Measurements from ENCODE around the gene RGS14. TPM values are rescaled to one million over a fixed set of nuclear protein-coding genes. Genes with fewer than 3 reads are reported as not detected.

Gene RGS14
- total RNA-seq, 1 experiment from 2014 or later = 9.4 TPM

DNA sequence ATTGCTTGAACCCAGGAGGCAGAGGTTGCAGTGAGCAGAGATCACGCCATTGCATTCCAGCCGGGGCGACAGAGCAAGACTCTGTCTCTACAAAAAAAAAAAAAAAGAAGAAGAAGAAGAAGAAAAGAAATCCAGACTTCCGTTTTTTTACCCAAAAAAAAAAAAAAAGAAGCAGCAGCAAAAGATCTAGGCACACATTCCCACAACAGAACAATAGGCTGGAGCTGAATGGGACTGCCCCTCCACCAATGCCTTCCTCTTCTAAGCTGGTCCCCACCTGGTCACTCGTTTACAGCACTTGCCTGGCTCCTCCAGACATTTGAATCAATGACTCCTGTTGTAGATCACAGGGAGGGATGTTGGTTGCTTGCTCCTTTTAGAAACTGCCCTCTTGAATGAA is 4.6 kb upstream of the RGS14 start (continued):
- TF ChIP-seq, protein P1, sequence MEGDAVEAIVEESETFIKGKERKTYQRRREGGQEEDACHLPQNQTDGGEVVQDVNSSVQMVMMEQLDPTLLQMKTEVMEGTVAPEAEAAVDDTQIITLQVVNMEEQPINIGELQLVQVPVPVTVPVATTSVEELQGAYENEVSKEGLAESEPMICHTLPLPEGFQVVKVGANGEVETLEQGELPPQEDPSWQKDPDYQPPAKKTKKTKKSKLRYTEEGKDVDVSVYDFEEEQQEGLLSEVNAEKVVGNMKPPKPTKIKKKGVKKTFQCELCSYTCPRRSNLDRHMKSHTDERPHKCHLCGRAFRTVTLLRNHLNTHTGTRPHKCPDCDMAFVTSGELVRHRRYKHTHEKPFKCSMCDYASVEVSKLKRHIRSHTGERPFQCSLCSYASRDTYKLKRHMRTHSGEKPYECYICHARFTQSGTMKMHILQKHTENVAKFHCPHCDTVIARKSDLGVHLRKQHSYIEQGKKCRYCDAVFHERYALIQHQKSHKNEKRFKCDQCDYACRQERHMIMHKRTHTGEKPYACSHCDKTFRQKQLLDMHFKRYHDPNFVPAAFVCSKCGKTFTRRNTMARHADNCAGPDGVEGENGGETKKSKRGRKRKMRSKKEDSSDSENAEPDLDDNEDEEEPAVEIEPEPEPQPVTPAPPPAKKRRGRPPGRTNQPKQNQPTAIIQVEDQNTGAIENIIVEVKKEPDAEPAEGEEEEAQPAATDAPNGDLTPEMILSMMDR (IDR thresholded peaks at IDR 0.05 in 2 of 3, conservative IDR thresholded peaks at IDR 0.05 in 1 of 3; ENCODE audit: borderline replicate concordance in 1 of 3, insufficient read depth in 1 of 3, low read depth in 2 of 3, low read length in 2 of 3) = no peak
- no peak for TF ChIP-seq CEBPB (IDR thresholded peaks at IDR 0.05; ENCODE audit: low read depth)

DNA sequence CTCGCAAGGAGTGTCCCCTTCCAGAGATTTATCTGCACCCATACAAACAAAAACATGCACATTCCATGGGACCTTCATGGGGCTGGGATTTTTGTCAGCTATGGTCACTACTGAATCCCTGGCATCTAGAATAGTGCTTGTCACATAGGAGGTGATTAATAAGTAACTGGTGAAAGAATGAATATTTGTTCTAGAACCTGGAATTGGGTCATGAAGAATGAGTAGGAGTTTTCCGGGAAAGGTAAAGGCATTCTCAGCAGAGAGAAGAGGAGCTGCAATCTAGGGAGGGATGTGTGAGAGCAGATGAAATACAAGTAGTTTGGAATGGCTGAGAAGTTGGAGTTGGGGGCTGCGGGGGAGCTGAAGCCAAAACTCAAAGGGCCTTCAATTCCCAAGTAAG is 3.5 kb upstream of the RGS14 start:
- Histone ChIP-seq H3K27me3 (ENCODE audit: insufficient read depth, low read length) (no peaks in the 10 kb centered on the region), H2AFZ (ENCODE audit: low read depth, low read length, poor library complexity, severe bottlenecking) (no peak overlapping the region), H3K4me1 (ENCODE audit: control insufficient read depth in 1 of 2, insufficient read depth in 2 of 2, low read length in 2 of 2) (peaks cover 14 to 22% of the 10 kb centered on the region in 2 experiments), H4K20me1 (ENCODE audit: insufficient read depth) (no peaks in the 10 kb centered on the region), H3K4me3 (replicated peaks in 1 of 2; ENCODE audit: low read depth in 1 of 2, low read length in 2 of 2) (no peak overlapping the region), H3K9me2 (ENCODE audit: insufficient read depth) (no peaks in the 10 kb centered on the region), H3K79me2 (ENCODE audit: insufficient read depth, low read length) (peaks cover 22% of the 10 kb centered on the region), H3K9me3 (ENCODE audit: control insufficient read depth in 1 of 2, insufficient read depth in 1 of 2, low read depth in 1 of 2, low read length in 2 of 2) (peaks cover 0 to 4% of the 10 kb centered on the region in 2 experiments; a peak in 1 of 4 replicates), H3K36me3 (ENCODE audit: control insufficient read depth in 1 of 2, insufficient read depth in 2 of 2, low read length in 2 of 2) (peaks cover 0 to 4% of the 10 kb centered on the region in 2 experiments; a peak in 1 of 4 replicates), H3K9ac (ENCODE audit: low read length) (no peak overlapping the region), H3K27ac (ENCODE audit: low read depth, low read length) (no peak overlapping the region), H3K4me2 (ENCODE audit: low read length) (no peak overlapping the region)
- RAD21 ChIA-PET (ENCODE audit: low non-redundant PET in 1 of 2, low total read pairs in 2 of 2, uncharacterized antibody in 2 of 2, unreplicated experiment in 2 of 2) = no interaction called here
- BruUV-seq (replicated peaks) = no TSS peak
- intact Hi-C loops (cut with micrococcal nuclease) = no loop called here
- POLR2A ChIA-PET = no interaction called here
- DNase-seq (ENCODE audit: low read depth, low spot score) = no peak
- TF ChIP-seq, protein P2, sequence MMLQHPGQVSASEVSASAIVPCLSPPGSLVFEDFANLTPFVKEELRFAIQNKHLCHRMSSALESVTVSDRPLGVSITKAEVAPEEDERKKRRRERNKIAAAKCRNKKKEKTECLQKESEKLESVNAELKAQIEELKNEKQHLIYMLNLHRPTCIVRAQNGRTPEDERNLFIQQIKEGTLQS (IDR thresholded peaks at IDR 0.05) = no peak
- CTCF ChIA-PET = interaction anchor here (3.2 kb wide), 1 partner anchor 15 kb away, joined by 15 read pairs; no protein-coding TSS in a partner anchor
- no peak for ATAC-seq

DNA sequence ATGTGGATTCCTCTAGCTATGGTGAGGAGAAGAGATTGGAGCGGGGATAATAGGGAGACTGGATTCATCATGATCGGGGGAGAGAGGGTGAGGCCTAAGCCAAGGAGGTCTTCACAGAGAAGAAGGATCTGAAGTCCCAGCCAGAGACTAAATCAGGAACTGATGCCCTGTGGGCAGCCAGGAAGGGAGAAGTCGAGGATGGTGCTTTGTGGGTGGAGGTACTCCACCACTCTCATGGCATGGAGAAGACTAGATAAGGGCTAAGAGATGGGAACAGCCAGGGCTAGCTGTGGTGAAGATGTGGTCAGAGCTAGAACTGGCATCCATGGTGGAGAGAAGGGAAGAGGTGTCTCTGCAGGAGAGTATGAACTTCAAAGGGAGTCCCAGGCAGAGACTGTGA is 3.0 kb upstream of the RGS14 start:
- no TSS peak for BruUV-seq (replicated peaks)
- Histone ChIP-seq H3K4me2 (ENCODE audit: low read length) (no peak overlapping the region), H3K9me2 (ENCODE audit: insufficient read depth) (no peaks in the 10 kb centered on the region), H3K9ac (ENCODE audit: low read length) (no peak overlapping the region), H3K4me3 (replicated peaks in 1 of 2; ENCODE audit: low read depth in 1 of 2, low read length in 2 of 2) (no peak overlapping the region), H3K79me2 (ENCODE audit: insufficient read depth, low read length) (peaks cover 17% of the 10 kb centered on the region), H2AFZ (ENCODE audit: low read depth, low read length, poor library complexity, severe bottlenecking) (no peak overlapping the region), H3K27ac (ENCODE audit: low read depth, low read length) (no peak overlapping the region), H3K9me3 (ENCODE audit: control insufficient read depth in 1 of 2, insufficient read depth in 1 of 2, low read depth in 1 of 2, low read length in 2 of 2) (peaks cover 0 to 4% of the 10 kb centered on the region in 2 experiments; a peak in 1 of 4 replicates), H3K36me3 (ENCODE audit: control insufficient read depth in 1 of 2, insufficient read depth in 2 of 2, low read length in 2 of 2) (peaks cover 0 to 4% of the 10 kb centered on the region in 2 experiments; a peak in 1 of 4 replicates), H3K4me1 (ENCODE audit: control insufficient read depth in 1 of 2, insufficient read depth in 2 of 2, low read length in 2 of 2) (peaks cover 13 to 22% of the 10 kb centered on the region in 2 experiments), H3K27me3 (ENCODE audit: insufficient read depth, low read length) (no peaks in the 10 kb centered on the region), H4K20me1 (ENCODE audit: insufficient read depth) (no peaks in the 10 kb centered on the region)
- POLR2A ChIA-PET = no interaction called here
- CTCF ChIA-PET = interaction anchor here (3.2 kb wide), 1 partner anchor 15 kb away, joined by 15 read pairs; no protein-coding TSS in a partner anchor
- intact Hi-C loops (cut with micrococcal nuclease) = no loop called here
- DNase-seq (ENCODE audit: low read depth, low spot score) (no peak), ATAC-seq (no peak)
- TF ChIP-seq, protein P3, sequence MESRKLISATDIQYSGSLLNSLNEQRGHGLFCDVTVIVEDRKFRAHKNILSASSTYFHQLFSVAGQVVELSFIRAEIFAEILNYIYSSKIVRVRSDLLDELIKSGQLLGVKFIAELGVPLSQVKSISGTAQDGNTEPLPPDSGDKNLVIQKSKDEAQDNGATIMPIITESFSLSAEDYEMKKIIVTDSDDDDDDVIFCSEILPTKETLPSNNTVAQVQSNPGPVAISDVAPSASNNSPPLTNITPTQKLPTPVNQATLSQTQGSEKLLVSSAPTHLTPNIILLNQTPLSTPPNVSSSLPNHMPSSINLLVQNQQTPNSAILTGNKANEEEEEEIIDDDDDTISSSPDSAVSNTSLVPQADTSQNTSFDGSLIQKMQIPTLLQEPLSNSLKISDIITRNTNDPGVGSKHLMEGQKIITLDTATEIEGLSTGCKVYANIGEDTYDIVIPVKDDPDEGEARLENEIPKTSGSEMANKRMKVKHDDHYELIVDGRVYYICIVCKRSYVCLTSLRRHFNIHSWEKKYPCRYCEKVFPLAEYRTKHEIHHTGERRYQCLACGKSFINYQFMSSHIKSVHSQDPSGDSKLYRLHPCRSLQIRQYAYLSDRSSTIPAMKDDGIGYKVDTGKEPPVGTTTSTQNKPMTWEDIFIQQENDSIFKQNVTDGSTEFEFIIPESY (IDR thresholded peaks at IDR 0.05; ENCODE audit: extremely low read depth, insufficient replicate concordance, low read length) = no peak
- TF ChIP-seq, protein P4, sequence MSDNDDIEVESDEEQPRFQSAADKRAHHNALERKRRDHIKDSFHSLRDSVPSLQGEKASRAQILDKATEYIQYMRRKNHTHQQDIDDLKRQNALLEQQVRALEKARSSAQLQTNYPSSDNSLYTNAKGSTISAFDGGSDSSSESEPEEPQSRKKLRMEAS (IDR thresholded peaks at IDR 0.05) = no peak
- no peak for TF ChIP-seq EGR1 (IDR thresholded peaks at IDR 0.05; ENCODE audit: low read depth)
- RAD21 ChIA-PET (ENCODE audit: low non-redundant PET in 1 of 2, low total read pairs in 2 of 2, uncharacterized antibody in 2 of 2, unreplicated experiment in 2 of 2) = no interaction called here

All from HCT116 (cell line).